ENCODE measurements around the gene TMEM175.

TMEM175 gene, protein sequence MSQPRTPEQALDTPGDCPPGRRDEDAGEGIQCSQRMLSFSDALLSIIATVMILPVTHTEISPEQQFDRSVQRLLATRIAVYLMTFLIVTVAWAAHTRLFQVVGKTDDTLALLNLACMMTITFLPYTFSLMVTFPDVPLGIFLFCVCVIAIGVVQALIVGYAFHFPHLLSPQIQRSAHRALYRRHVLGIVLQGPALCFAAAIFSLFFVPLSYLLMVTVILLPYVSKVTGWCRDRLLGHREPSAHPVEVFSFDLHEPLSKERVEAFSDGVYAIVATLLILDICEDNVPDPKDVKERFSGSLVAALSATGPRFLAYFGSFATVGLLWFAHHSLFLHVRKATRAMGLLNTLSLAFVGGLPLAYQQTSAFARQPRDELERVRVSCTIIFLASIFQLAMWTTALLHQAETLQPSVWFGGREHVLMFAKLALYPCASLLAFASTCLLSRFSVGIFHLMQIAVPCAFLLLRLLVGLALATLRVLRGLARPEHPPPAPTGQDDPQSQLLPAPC

DNA sequence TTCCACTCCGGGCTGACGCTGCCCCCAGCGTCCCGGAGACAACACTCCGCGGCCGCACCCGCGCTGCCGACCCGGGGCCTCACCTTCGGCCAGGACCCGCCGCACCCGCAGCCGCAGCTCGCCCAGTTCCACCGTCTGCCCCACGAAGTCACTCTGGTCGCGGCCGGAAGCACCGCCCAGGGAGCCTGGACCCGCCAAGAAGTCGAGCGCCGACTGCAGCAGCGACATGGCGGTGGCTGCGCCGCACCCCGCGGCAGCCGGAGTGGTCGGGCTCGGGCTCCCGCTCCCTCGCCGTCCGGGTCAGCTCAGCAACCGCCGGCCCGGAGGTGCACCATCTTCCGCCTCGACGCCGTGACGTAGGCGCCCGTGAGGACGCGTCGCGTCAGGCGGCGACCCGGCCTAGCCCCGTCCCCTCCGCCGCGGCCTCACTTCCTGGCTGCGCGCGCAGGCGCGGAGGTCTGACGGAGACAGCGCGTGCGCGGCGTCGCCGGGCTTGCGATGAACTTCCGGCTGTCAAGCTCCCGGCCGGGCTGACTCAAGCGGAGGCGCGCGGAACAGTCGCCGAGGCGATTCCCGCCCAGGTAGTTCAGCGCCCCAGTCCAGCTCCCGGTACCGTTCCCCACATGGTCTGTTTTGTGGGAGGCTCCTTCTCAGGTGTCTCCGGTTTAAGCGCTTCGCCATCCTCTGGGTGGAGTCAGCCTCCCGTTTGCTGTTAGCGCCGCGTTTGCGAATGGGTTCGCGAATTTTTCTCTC, at the start of gene TMEM175, which contains the start of gene GAK:
TMEM175 (plus strand) TSS at position 501 of the 753 bp plus-strand sequence. CDS start 15,280 bp downstream, outside the sequence.
GAK (minus strand) TSS at position 357 of the 753 bp plus-strand sequence; CDS start at position 228, 129 bp downstream.
- Histone ChIP-seq H3K9ac (ENCODE audit: low read length) (peak within 1 kb of the TSS; percentile 96), H3K27me3 (ENCODE audit: control insufficient read depth in 1 of 2, insufficient read depth in 2 of 2, low read length in 2 of 2) (no peaks in the 10 kb centered on the region), H3K4me3 (ENCODE audit: low read depth in 1 of 2, low read length in 2 of 2) (peak within 1 kb of the TSS; percentile 94 to 100), H3K27ac (ENCODE audit: low read depth, low read length) (peak within 1 kb of the TSS; percentile 96), H3K4me1 (ENCODE audit: insufficient read depth, low read length) (peaks cover 41% of the 10 kb centered on the region), H3K9me3 (ENCODE audit: low read length) (no peaks in the 10 kb centered on the region), H3K36me3 (ENCODE audit: insufficient read depth, low read length) (no peaks in the 10 kb centered on the region)

DNA sequence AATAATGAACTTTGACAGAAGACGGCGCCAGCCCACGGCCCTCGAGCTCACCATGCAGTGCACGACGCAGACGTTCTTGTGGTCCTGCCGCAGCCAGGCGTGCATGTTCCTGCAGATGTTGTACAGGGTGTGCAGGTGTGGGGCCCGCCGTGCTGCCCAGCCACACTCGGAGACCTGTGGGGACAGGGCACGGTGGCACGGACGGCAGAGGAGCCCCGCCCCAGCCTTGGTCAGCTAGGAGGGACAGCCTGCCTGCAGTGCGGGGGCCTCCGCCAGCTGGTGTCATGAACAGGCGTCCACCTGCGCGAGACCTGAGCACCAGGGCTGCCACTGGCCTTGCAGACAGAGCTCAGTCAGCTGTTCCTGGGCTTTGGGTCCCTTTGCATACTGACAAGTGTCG, 49.6 kb upstream of the TMEM175 start:
- no peak overlapping the region for H3K4me3 ChIP-seq (ENCODE audit: low read depth in 1 of 2, low read length in 2 of 2)
- H3K27me3 ChIP-seq (ENCODE audit: control insufficient read depth in 1 of 2, insufficient read depth in 2 of 2, low read length in 2 of 2), result no peaks in the 10 kb centered on the region
- no peaks in the 10 kb centered on the region for H3K9me3 ChIP-seq (ENCODE audit: low read length)
- no peak overlapping the region for H3K9ac ChIP-seq (ENCODE audit: low read length)
- H3K36me3 ChIP-seq (ENCODE audit: insufficient read depth, low read length), result peaks cover 36% of the 10 kb centered on the region
- H3K27ac ChIP-seq (ENCODE audit: low read depth, low read length), result no peak overlapping the region
- H3K4me1 ChIP-seq (ENCODE audit: insufficient read depth, low read length), result no peaks in the 10 kb centered on the region

DNA sequence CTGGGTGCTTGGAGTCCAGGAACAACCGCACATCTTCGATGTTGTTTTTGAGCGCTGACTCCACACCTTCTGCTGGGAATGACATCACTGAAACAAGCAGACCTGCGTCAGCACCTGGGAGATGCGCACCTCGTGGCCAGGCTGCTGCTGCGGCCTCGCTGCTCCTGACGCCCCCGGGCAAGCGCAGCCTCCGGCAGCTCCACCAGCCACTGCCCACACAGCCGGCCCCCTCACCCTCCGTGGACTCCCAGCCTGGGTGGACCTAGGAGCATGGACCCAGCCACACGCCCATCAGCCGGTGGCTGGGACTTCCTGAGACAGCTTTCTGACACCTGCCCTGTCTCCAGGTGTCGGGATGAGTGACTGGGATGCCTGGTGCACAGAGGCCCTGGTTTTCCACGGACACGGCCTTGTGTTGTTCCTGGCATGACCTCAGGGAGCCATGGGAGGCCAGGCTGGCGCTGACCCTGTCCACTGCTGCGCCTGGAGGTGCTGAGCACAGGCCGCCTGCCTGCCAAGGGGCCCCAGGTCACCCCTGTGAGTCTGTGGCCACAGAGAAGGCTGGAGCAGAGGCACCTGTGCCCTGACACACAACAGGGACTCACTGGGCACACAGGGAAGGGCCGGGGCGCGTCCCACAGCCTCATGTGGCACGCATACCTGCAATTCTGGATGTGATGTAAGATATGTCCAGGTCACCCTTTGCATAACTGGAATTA, 48.7 kb upstream of the TMEM175 start:
- Histone ChIP-seq H3K9ac (ENCODE audit: low read length) (no peak overlapping the region), H3K9me3 (ENCODE audit: low read length) (no peaks in the 10 kb centered on the region), H3K4me1 (ENCODE audit: insufficient read depth, low read length) (no peaks in the 10 kb centered on the region), H3K4me3 (ENCODE audit: low read depth in 1 of 2, low read length in 2 of 2) (no peak overlapping the region), H3K27me3 (ENCODE audit: control insufficient read depth in 1 of 2, insufficient read depth in 2 of 2, low read length in 2 of 2) (no peaks in the 10 kb centered on the region), H3K36me3 (ENCODE audit: insufficient read depth, low read length) (peaks cover 44% of the 10 kb centered on the region), H3K27ac (ENCODE audit: low read depth, low read length) (no peak overlapping the region)

- H3K36me3 ChIP-seq (ENCODE audit: insufficient read depth, low read length), result peaks cover 47% of the 10 kb centered on the region
- no peaks in the 10 kb centered on the region for H3K27me3 ChIP-seq (ENCODE audit: control insufficient read depth in 1 of 2, insufficient read depth in 2 of 2, low read length in 2 of 2)
- no peak overlapping the region for H3K27ac ChIP-seq (ENCODE audit: low read depth, low read length)
- no peak overlapping the region for H3K9ac ChIP-seq (ENCODE audit: low read length)
- H3K9me3 ChIP-seq (ENCODE audit: low read length), result no peaks in the 10 kb centered on the region
- H3K4me3 ChIP-seq (ENCODE audit: low read depth in 1 of 2, low read length in 2 of 2), result no peak overlapping the region
- H3K4me1 ChIP-seq (ENCODE audit: insufficient read depth, low read length), result no peaks in the 10 kb centered on the region
Observed at GRCh38 chr4:884259-884658, 48.0 kb upstream of the TMEM175 start.

DNA sequence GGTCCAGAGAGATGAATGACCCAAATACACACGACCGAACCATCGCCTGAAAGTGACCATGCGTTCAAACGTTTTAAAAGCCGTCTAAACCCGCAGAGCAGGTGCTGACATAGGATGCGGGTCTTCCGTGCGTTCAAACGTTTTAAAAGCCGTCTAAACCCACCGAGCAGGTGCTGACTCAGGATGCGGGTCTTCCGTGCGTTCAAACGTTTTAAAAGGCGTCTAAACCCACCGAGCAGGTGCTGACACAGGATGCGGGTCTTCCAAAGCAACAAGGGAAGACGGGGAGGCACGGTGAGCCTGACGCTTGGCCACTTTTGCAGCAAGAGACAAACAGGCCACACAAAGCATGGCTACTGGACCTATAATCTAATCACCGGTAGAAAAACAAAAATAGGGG, 47.4 kb upstream of the TMEM175 start:
- no peak overlapping the region for H3K27ac ChIP-seq (ENCODE audit: low read depth, low read length)
- H3K27me3 ChIP-seq (ENCODE audit: control insufficient read depth in 1 of 2, insufficient read depth in 2 of 2, low read length in 2 of 2), result no peaks in the 10 kb centered on the region
- H3K4me1 ChIP-seq (ENCODE audit: insufficient read depth, low read length), result no peaks in the 10 kb centered on the region
- H3K4me3 ChIP-seq (ENCODE audit: low read depth in 1 of 2, low read length in 2 of 2), result no peak overlapping the region
- no peak overlapping the region for H3K9ac ChIP-seq (ENCODE audit: low read length)
- no peaks in the 10 kb centered on the region for H3K9me3 ChIP-seq (ENCODE audit: low read length)
- peaks cover 47% of the 10 kb centered on the region for H3K36me3 ChIP-seq (ENCODE audit: insufficient read depth, low read length)

DNA sequence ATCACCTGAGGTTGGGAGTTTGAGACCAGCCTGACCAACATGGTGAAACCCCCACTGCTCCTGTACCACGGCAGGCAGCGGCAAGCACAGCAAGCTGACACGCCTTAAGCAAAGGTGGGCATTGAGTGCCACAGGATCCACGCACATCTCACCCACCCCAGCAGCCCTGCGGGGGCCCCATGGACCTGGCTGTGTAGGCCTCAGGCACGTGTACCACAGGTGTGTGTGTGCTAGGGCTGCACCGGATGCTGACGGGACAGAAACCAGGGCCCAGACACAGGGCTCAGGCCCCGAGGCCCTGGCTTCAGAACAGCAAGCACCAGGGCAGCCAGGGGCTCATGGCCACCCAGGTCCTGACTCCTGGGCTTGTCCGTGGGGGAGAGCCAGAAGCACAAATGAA, 46.9 kb upstream of the TMEM175 start:
- H3K27me3 ChIP-seq (ENCODE audit: control insufficient read depth in 1 of 2, insufficient read depth in 2 of 2, low read length in 2 of 2), result no peaks in the 10 kb centered on the region
- H3K9me3 ChIP-seq (ENCODE audit: low read length), result no peaks in the 10 kb centered on the region
- H3K4me1 ChIP-seq (ENCODE audit: insufficient read depth, low read length), result no peaks in the 10 kb centered on the region
- no peak overlapping the region for H3K27ac ChIP-seq (ENCODE audit: low read depth, low read length)
- H3K4me3 ChIP-seq (ENCODE audit: low read depth in 1 of 2, low read length in 2 of 2), result no peak overlapping the region
- no peak overlapping the region for H3K9ac ChIP-seq (ENCODE audit: low read length)
- H3K36me3 ChIP-seq (ENCODE audit: insufficient read depth, low read length), result peaks cover 43% of the 10 kb centered on the region

- no peaks in the 10 kb centered on the region for H3K4me1 ChIP-seq (ENCODE audit: insufficient read depth, low read length)
- no peaks in the 10 kb centered on the region for H3K9me3 ChIP-seq (ENCODE audit: low read length)
- H3K9ac ChIP-seq (ENCODE audit: low read length), result no peak overlapping the region
- peaks cover 34% of the 10 kb centered on the region for H3K36me3 ChIP-seq (ENCODE audit: insufficient read depth, low read length)
- no peaks in the 10 kb centered on the region for H3K27me3 ChIP-seq (ENCODE audit: control insufficient read depth in 1 of 2, insufficient read depth in 2 of 2, low read length in 2 of 2)
- H3K27ac ChIP-seq (ENCODE audit: low read depth, low read length), result no peak overlapping the region
- no peak overlapping the region for H3K4me3 ChIP-seq (ENCODE audit: low read depth in 1 of 2, low read length in 2 of 2)
Observed at GRCh38 chr4:886244-886643, 46.0 kb upstream of the TMEM175 start.

DNA sequence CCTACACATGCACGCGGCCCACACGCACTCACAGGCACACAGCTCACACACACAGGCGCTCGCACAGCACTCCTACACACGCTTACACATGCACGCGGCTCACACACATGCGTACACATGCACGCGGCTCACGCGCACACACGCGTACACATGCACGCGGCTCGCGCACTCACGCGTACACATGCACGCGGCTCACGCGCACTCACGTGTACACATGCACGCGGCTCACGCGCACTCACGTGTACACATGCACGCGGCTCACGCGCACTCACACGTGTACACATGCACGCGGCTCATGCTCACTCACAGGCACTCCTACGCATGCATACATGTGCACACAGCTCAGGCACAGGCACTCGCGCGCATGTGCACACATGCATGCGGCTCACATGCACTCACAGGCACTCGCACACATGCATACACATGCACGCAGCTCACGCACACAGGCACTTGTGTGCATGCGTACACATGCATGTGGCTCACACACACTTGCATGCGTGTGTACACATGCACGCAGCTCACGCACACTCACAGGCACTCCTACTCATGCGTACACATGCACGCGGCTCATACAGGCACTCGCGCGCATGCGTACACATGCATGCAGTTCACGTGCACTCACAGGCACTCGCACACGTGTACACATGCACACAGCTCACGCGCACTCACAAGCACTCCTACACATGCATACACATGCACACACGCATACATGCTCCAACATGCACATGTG, 45.1 kb upstream of the TMEM175 start:
- Histone ChIP-seq H3K4me1 (ENCODE audit: insufficient read depth, low read length) (no peaks in the 10 kb centered on the region), H3K9ac (ENCODE audit: low read length) (no peak overlapping the region), H3K9me3 (ENCODE audit: low read length) (no peaks in the 10 kb centered on the region), H3K27ac (ENCODE audit: low read depth, low read length) (no peak overlapping the region), H3K36me3 (ENCODE audit: insufficient read depth, low read length) (peaks cover 29% of the 10 kb centered on the region), H3K27me3 (ENCODE audit: control insufficient read depth in 1 of 2, insufficient read depth in 2 of 2, low read length in 2 of 2) (no peaks in the 10 kb centered on the region), H3K4me3 (ENCODE audit: low read depth in 1 of 2, low read length in 2 of 2) (no peak overlapping the region)

DNA sequence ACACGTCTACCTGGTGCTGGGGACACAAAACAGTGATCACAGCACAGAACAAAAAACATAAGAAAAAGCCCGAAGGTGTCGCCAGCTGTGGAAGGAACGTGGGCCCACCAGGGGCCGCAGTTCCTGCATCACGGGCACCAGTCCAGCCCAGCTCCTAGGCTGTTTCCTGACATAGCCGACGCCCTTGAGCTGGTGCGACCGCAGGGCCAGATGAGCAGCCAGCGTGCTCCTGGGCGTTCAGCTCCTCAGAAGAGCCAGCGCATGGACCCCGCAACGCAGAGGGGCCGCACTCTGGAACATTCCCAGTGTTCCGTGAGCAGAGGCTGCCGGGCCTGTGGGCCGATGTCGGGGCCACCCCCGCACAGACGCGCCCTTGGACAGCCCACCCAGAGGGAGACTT, 44.2 kb upstream of the TMEM175 start:
- Histone ChIP-seq H3K36me3 (ENCODE audit: insufficient read depth, low read length) (peaks cover 31% of the 10 kb centered on the region), H3K27ac (ENCODE audit: low read depth, low read length) (no peak overlapping the region)

GRCh38 chr4:889516-889915, 42.7 kb upstream of the TMEM175 start:
- no peak overlapping the region for H3K27ac ChIP-seq (ENCODE audit: low read depth, low read length)
- peaks cover 35% of the 10 kb centered on the region for H3K36me3 ChIP-seq (ENCODE audit: insufficient read depth, low read length)
- H3K4me3 ChIP-seq (ENCODE audit: low read depth in 1 of 2, low read length in 2 of 2), result no peak overlapping the region
- no peaks in the 10 kb centered on the region for H3K27me3 ChIP-seq (ENCODE audit: control insufficient read depth in 1 of 2, insufficient read depth in 2 of 2, low read length in 2 of 2)
- H3K9ac ChIP-seq (ENCODE audit: low read length), result no peak overlapping the region
- no peaks in the 10 kb centered on the region for H3K9me3 ChIP-seq (ENCODE audit: low read length)
- H3K4me1 ChIP-seq (ENCODE audit: insufficient read depth, low read length), result no peaks in the 10 kb centered on the region

More for the DNA sequence above, 44.2 kb upstream of the TMEM175 start:
- Histone ChIP-seq H3K9ac (ENCODE audit: low read length) (no peak overlapping the region), H3K27me3 (ENCODE audit: control insufficient read depth in 1 of 2, insufficient read depth in 2 of 2, low read length in 2 of 2) (no peaks in the 10 kb centered on the region), H3K9me3 (ENCODE audit: low read length) (no peaks in the 10 kb centered on the region), H3K4me1 (ENCODE audit: insufficient read depth, low read length) (no peaks in the 10 kb centered on the region), H3K4me3 (ENCODE audit: low read depth in 1 of 2, low read length in 2 of 2) (no peak overlapping the region)

All from muscle layer of colon (tissue), 2 donors.